GM12878 (cell line): ENCODE results near the gene COL16A1. TPM values are rescaled to one million over a fixed set of nuclear protein-coding genes. Genes with fewer than 3 reads are reported as not detected.

ENCODE experiments used
- BCL11A ChIP-seq: IDR thresholded peaks from 2 replicates; pipeline ENCODE4 v1.6.1; 2011; ENCODE audit warnings: low read depth, low read length
- HDGF ChIP-seq: fragments of 450-650 bp; IDR thresholded peaks from 2 replicates; pipeline ENCODE4 v1.6.1; 2016; ENCODE audit warnings: antibody characterized with exemption
- IRF4 ChIP-seq: IDR thresholded peaks from 2 replicates; pipeline ENCODE4 v1.6.1; 2011; ENCODE audit warnings: low read depth, low read length
- MEF2B ChIP-seq: fragments of 450-650 bp; IDR thresholded peaks from 2 replicates; pipeline ENCODE4 v1.6.1; 2018; ENCODE audit warnings: mild to moderate bottlenecking, moderate library complexity; ENCODE audit not compliant: partially characterized antibody, poor library complexity, severe bottlenecking
- MTA3 ChIP-seq: IDR thresholded peaks from 2 replicates; pipeline ENCODE4 v1.6.1; 2012; ENCODE audit warnings: low read length, inconsistent platforms, borderline replicate concordance
- NR2C2 ChIP-seq: IDR thresholded peaks from 2 replicates; pipeline ENCODE4 v1.6.1; 2011; ENCODE audit warnings: borderline replicate concordance, low read depth; ENCODE audit not compliant: control insufficient read depth, insufficient read length
- NR2F1 ChIP-seq: fragments of 450-650 bp; conservative IDR thresholded peaks from 2 replicates; pipeline ENCODE4 v1.6.1; 2017; ENCODE audit warnings: mild to moderate bottlenecking
- POLR2A ChIP-seq: IDR thresholded peaks from 2 replicates; pipeline ENCODE4 v1.6.1; 2011; ENCODE audit warnings: low read depth, mild to moderate bottlenecking, low read length
- RAD51 ChIP-seq: fragments of 450-650 bp; IDR thresholded peaks from 2 replicates; pipeline ENCODE4 v1.6.1; 2016; ENCODE audit warnings: moderate library complexity, mild to moderate bottlenecking, inconsistent platforms
- RELB ChIP-seq: fragments of 450-650 bp; IDR thresholded peaks from 2 replicates; pipeline ENCODE4 v1.6.1; 2017; ENCODE audit warnings: low read depth, mild to moderate bottlenecking, moderate library complexity
- RFX5 ChIP-seq: IDR thresholded peaks from 2 replicates; pipeline ENCODE4 v1.6.1; 2011; ENCODE audit warnings: low read depth, low read length, improper control_type of control experiment
- SPI1 ChIP-seq: IDR thresholded peaks from 2 replicates; pipeline ENCODE4 v1.6.1; 2011; ENCODE audit warnings: low read depth, mild to moderate bottlenecking, low read length, moderate library complexity, borderline replicate concordance; ENCODE audit not compliant: insufficient read depth
- SREBF2 ChIP-seq: IDR thresholded peaks from 2 replicates; pipeline ENCODE4 v1.6.1; 2012; ENCODE audit warnings: mild to moderate bottlenecking, low read length
- ZNF384 ChIP-seq: IDR thresholded peaks from 2 replicates; pipeline ENCODE4 v1.6.1; 2012; ENCODE audit warnings: low read depth, mild to moderate bottlenecking, low read length, improper control_type of control experiment, borderline replicate concordance
- polyA plus RNA-seq, 11 experiments: library from polyadenylated mRNA; depleted of rRNA in 4 of 11; unstranded in 6 of 11; stranded (reverse) in 5 of 11; fragments of >200 nt; fragmentation: Nextera tagmentation in 4 of 11; fragmentation: Illumina TruSeq in 1 of 11; extraction: Ambion mirVana in 4 of 11; extraction: Trizol in 1 of 11; gene quantifications; 1 replicate in 1 of 11; 2 replicates in 10 of 11; pipeline versions ENCODE4 v1.2.1 to v1.2.3, GENCODE V29; 2011 to 2016; ENCODE audit warnings: inconsistent platforms in 2 of 11, missing spikeins in 2 of 11, low read depth in 1 of 11
- total RNA-seq, 4 experiments: library from RNA; depleted of rRNA in 3 of 4; stranded (reverse); fragments of >200 nt in 3 of 4; fragmentation: Illumina TruSeq in 1 of 4; extraction: Trizol in 1 of 4; gene quantifications; 2 replicates each; pipeline versions ENCODE4 v1.2.1 to v1.2.3, GENCODE V29; 2013 to 2021
- TF ChIP-seq, protein P1 (sequence below): fragments of 450-650 bp; IDR thresholded peaks from 2 replicates; pipeline ENCODE4 v1.6.1; 2017; ENCODE audit warnings: mild to moderate bottlenecking, moderate library complexity
- TF ChIP-seq, protein P2 (sequence below): fragments of 450-650 bp; formaldehyde crosslinking; IDR thresholded peaks from 2 replicates; pipeline ENCODE4 v1.5.0; 2022; ENCODE audit warnings: mild to moderate bottlenecking, missing genetic modification characterization

The COL16A1 gene
- total and polyA plus RNA-seq, 10 of the 15 experiments (the other 5 are each of a cell fraction or from before 2014, with no cell fraction given), result 0.02 to 3.7 (median 0.59) TPM

GRCh38 chr1:31605908-31606427, 97.8 kb downstream of the COL16A1 start (continued):
- TF ChIP-seq, protein P1, sequence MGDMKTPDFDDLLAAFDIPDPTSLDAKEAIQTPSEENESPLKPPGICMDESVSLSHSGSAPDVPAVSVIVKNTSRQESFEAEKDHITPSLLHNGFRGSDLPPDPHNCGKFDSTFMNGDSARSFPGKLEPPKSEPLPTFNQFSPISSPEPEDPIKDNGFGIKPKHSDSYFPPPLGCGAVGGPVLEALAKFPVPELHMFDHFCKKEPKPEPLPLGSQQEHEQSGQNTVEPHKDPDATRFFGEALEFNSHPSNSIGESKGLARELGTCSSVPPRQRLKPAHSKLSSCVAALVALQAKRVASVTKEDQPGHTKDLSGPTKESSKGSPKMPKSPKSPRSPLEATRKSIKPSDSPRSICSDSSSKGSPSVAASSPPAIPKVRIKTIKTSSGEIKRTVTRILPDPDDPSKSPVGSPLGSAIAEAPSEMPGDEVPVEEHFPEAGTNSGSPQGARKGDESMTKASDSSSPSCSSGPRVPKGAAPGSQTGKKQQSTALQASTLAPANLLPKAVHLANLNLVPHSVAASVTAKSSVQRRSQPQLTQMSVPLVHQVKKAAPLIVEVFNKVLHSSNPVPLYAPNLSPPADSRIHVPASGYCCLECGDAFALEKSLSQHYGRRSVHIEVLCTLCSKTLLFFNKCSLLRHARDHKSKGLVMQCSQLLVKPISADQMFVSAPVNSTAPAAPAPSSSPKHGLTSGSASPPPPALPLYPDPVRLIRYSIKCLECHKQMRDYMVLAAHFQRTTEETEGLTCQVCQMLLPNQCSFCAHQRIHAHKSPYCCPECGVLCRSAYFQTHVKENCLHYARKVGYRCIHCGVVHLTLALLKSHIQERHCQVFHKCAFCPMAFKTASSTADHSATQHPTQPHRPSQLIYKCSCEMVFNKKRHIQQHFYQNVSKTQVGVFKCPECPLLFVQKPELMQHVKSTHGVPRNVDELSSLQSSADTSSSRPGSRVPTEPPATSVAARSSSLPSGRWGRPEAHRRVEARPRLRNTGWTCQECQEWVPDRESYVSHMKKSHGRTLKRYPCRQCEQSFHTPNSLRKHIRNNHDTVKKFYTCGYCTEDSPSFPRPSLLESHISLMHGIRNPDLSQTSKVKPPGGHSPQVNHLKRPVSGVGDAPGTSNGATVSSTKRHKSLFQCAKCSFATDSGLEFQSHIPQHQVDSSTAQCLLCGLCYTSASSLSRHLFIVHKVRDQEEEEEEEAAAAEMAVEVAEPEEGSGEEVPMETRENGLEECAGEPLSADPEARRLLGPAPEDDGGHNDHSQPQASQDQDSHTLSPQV, result peak; percentile 100
- TF ChIP-seq RAD51 (peak; percentile 20; the same call in 1 of the 2 replicates), SPI1 (peak; percentile 96), HDGF (0 out of 2 replicates have a peak, but pooled peaks have one; percentile 31), SREBF2 (no peak), NR2C2 (no peak), POLR2A (no peak), RFX5 (no peak), NR2F1 (peak; percentile 85), ZNF384 (no peak), MEF2B (peak; percentile 72), BCL11A (peak; percentile 96), RELB (peak; percentile 83; the same call in 1 of the 2 replicates), IRF4 (peak; percentile 93), MTA3 (peak; percentile 91; the same call in 1 of the 2 replicates)
- TF ChIP-seq, protein P2, sequence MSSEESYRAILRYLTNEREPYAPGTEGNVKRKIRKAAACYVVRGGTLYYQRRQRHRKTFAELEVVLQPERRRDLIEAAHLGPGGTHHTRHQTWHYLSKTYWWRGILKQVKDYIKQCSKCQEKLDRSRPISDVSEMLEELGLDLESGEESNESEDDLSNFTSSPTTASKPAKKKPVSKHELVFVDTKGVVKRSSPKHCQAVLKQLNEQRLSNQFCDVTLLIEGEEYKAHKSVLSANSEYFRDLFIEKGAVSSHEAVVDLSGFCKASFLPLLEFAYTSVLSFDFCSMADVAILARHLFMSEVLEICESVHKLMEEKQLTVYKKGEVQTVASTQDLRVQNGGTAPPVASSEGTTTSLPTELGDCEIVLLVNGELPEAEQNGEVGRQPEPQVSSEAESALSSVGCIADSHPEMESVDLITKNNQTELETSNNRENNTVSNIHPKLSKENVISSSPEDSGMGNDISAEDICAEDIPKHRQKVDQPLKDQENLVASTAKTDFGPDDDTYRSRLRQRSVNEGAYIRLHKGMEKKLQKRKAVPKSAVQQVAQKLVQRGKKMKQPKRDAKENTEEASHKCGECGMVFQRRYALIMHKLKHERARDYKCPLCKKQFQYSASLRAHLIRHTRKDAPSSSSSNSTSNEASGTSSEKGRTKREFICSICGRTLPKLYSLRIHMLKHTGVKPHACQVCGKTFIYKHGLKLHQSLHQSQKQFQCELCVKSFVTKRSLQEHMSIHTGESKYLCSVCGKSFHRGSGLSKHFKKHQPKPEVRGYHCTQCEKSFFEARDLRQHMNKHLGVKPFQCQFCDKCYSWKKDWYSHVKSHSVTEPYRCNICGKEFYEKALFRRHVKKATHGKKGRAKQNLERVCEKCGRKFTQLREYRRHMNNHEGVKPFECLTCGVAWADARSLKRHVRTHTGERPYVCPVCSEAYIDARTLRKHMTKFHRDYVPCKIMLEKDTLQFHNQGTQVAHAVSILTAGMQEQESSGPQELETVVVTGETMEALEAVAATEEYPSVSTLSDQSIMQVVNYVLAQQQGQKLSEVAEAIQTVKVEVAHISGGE, result 0 out of 2 replicates have a peak, but pooled peaks have one; percentile 21
